ENCODE measurements around the gene RTN3. TPM values are rescaled to one million over a fixed set of nuclear protein-coding genes. Genes with fewer than 3 reads are reported as not detected.
A peak's percentile ranks its signal among the peaks of the same experiment; 100 is the strongest.

RTN3 gene
- total RNA-seq, 1 donor from 2014 or later: 159 TPM

DNA sequence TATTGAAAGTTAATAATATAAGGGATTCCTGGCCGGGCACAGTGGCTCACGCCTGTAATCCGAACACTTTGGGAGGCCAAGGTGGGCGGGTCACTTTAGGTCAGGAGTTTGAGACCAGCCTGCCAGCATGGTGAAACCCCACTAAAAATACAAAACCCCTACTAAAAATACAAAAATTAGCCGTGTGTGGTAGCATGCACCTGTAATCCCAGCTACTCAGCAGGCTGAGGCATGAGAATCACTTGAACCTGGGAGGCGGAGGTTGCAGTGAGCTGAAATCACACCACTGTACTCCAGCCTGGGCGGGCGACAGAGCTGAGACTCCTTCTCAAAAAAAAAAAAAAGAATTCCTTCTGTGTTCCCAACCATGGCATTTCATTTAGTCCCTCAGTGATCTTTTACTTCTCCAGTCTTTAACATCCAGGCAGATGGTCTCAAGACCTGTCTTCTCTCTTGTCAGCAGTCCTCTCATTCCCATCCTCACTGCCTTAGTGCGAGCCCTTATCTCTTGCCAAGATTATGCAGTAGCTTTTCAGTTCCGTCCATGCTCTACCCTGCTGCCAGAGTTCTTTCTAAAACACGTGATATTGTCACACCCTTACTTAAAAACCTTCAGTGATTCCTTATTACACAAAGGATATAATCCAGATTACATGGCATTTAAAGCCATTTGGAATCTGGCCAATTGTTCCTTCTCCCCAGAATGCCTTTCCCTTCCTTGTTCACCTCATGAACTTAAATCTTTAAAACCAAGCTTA is 17.9 kb downstream of the RTN3 start:
- no peak for DNase-seq (ENCODE audit: low spot score, unreplicated experiment)
- no peaks in the 10 kb centered on the region for H3K9me3 Mint-ChIP-seq (ENCODE audit: low read depth)
- peaks cover 2% of the 10 kb centered on the region for H3K4me1 Mint-ChIP-seq (ENCODE audit: low read depth)
- TF ChIP-seq, protein P1, sequence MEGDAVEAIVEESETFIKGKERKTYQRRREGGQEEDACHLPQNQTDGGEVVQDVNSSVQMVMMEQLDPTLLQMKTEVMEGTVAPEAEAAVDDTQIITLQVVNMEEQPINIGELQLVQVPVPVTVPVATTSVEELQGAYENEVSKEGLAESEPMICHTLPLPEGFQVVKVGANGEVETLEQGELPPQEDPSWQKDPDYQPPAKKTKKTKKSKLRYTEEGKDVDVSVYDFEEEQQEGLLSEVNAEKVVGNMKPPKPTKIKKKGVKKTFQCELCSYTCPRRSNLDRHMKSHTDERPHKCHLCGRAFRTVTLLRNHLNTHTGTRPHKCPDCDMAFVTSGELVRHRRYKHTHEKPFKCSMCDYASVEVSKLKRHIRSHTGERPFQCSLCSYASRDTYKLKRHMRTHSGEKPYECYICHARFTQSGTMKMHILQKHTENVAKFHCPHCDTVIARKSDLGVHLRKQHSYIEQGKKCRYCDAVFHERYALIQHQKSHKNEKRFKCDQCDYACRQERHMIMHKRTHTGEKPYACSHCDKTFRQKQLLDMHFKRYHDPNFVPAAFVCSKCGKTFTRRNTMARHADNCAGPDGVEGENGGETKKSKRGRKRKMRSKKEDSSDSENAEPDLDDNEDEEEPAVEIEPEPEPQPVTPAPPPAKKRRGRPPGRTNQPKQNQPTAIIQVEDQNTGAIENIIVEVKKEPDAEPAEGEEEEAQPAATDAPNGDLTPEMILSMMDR (IDR thresholded peaks at IDR 0.05; ENCODE audit: unreplicated experiment): no peak
- no peak overlapping the region for H3K27ac Mint-ChIP-seq
- H3K36me3 Mint-ChIP-seq (ENCODE audit: insufficient read depth): peaks cover 12% of the 10 kb centered on the region
- H3K27me3 Mint-ChIP-seq: no peaks in the 10 kb centered on the region
- no peak overlapping the region for H3K4me3 Mint-ChIP-seq (ENCODE audit: low read depth)

DNA sequence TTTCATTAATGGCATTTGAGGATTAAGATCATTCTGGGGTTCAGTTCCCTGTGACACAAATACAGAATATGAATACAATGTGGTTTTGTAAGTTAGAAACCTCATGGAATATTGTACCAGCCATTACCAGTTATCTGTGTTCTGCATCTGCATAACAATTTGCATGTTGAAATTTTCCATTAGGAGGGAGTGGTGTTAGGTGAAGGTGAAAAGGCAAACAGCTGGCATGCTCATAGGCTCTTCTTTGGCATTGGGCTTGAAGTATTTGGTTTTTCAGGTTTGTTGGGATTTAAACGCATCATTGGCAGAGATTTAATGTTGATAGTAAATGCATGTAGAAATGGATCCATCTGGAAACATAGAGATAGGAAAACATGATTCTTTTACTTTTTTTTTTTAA is 18.6 kb downstream of the RTN3 start:
- Mint-ChIP-seq H3K4me3 (ENCODE audit: low read depth) (no peak overlapping the region), H3K4me1 (ENCODE audit: low read depth) (peaks cover 2% of the 10 kb centered on the region), H3K27ac (no peak overlapping the region), H3K27me3 (no peaks in the 10 kb centered on the region), H3K9me3 (ENCODE audit: low read depth) (no peaks in the 10 kb centered on the region), H3K36me3 (ENCODE audit: insufficient read depth) (peaks cover 12% of the 10 kb centered on the region)
- TF ChIP-seq, protein P1 (IDR thresholded peaks at IDR 0.05; ENCODE audit: unreplicated experiment): no peak
- no peak for DNase-seq (ENCODE audit: low spot score, unreplicated experiment)

DNA sequence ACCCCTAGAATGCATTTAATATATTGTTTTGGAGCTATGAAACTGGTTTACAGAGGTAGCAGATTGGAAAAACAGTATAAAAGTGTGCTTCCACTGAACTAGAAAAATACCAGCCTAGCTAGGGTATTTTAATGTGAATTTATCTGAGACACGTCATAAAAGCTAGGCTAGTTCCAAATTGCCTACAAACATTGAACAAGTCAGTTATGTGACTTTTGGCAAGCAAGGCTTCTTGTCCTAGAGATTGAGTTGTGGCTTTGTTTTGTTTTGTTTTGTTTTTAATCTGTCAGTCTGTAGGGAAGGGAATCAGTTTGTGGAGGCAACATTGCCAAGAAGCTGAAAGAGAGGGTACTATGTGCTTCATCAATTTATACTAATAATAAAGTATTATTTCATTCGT is 24.2 kb downstream of the RTN3 start:
- TF ChIP-seq, protein P1 (IDR thresholded peaks at IDR 0.05; ENCODE audit: unreplicated experiment): no peak
- H3K27ac Mint-ChIP-seq: no peak overlapping the region

DNA sequence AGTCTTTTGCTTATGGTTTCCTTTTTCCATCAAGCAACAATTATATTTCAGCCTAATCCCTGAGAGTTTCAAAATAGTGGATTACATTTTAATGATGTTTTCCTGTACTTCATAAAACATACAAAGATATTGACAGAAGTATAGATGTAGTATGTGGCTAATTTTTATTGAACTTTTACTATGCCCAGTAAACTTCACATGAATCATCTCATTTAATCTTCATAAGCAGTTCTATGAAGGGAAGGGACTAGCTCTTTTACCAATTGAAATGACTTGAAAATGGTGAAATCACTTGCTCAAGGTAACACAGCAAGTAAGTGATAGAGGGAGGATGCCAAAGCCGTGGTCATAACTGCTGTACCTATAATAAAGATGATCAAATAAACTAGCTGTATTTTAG is 27.5 kb downstream of the RTN3 start:
- Mint-ChIP-seq H3K4me3 (ENCODE audit: low read depth) (no peak overlapping the region), H3K4me1 (ENCODE audit: low read depth) (peaks cover 13% of the 10 kb centered on the region), H3K27me3 (no peaks in the 10 kb centered on the region), H3K9me3 (ENCODE audit: low read depth) (no peaks in the 10 kb centered on the region), H3K36me3 (ENCODE audit: insufficient read depth) (no peaks in the 10 kb centered on the region), H3K27ac (peak overlapping the region; percentile 67)
- no peak for DNase-seq (ENCODE audit: low spot score, unreplicated experiment)
- TF ChIP-seq, protein P1 (IDR thresholded peaks at IDR 0.05; ENCODE audit: unreplicated experiment): no peak

More for the DNA sequence above, 24.2 kb downstream of the RTN3 start:
- H3K27me3 Mint-ChIP-seq: no peaks in the 10 kb centered on the region
- peaks cover 5% of the 10 kb centered on the region for H3K36me3 Mint-ChIP-seq (ENCODE audit: insufficient read depth)
- no peak for DNase-seq (ENCODE audit: low spot score, unreplicated experiment)
- no peak overlapping the region for H3K4me3 Mint-ChIP-seq (ENCODE audit: low read depth)
- peaks cover 10% of the 10 kb centered on the region for H3K4me1 Mint-ChIP-seq (ENCODE audit: low read depth)
- no peaks in the 10 kb centered on the region for H3K9me3 Mint-ChIP-seq (ENCODE audit: low read depth)

DNA sequence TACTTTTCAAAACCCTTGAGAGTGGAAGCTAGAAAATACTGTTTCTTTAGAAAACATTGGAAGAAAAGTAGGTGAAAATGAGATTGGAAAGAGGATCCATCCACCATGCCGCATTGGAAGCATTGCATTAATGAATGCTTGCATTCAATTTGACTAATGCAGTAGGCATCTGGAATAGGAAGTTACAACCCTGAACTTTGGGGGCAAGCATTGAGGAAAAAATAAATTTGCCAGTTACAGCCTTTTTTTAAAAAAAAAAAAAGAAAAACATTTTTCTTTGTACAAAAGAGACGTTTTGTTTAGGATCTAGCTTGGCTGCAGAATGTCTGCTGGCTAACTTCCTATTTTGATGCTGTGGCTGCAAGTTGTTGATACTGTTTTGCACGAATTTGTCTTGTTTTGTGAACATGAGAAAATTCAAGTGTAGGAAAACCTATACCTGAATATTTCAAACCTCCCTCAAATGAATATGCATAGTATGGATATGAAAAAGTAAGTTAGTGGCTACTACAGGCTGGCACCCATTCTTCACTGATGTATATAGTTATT is 28.1 kb downstream of the RTN3 start:
- no peak overlapping the region for H3K4me3 Mint-ChIP-seq (ENCODE audit: low read depth)
- peaks cover 13% of the 10 kb centered on the region for H3K4me1 Mint-ChIP-seq (ENCODE audit: low read depth)
- H3K36me3 Mint-ChIP-seq (ENCODE audit: insufficient read depth): no peaks in the 10 kb centered on the region
- H3K27me3 Mint-ChIP-seq: no peaks in the 10 kb centered on the region
- DNase-seq (ENCODE audit: low spot score, unreplicated experiment): no peak
- TF ChIP-seq, protein P1 (IDR thresholded peaks at IDR 0.05; ENCODE audit: unreplicated experiment): no peak
- no peaks in the 10 kb centered on the region for H3K9me3 Mint-ChIP-seq (ENCODE audit: low read depth)
- no peak overlapping the region for H3K27ac Mint-ChIP-seq

Measured in progenitor cell of endocrine pancreas (in vitro differentiated cells).